OCI-LY7 (cell line): Measurements from ENCODE around the gene UBE3B. TPM values are rescaled to one million over a fixed set of nuclear protein-coding genes. Genes with fewer than 3 reads are reported as not detected.

Experiments used
- BruUV-seq: library from RNA; stranded (reverse); fragments of 400-500 nt; replicated peaks from 2 replicates; lab custom pipeline; 2021; lab: Mats Ljungman, UMichigan
- CTCF ChIA-PET: fragments of 300-600 bp; sonication (Branson Sonifier 250); formaldehyde crosslinking; loops from one replicate; lab custom pipeline; 2022; ENCODE audit warnings: antibody characterized with exemption; ENCODE audit not compliant: unreplicated experiment; lab: Charles Lee
- POLR2A ChIA-PET: fragments of 300-600 bp; sonication (Branson Sonifier 250); formaldehyde crosslinking; loops from one replicate; lab custom pipeline; 2022; ENCODE audit warnings: antibody characterized with exemption; lab: Charles Lee
- DNase-seq: peaks from one replicate; pipeline ENCODE4 v3.0.0-alpha.2; 2015; ENCODE audit warnings: low spot score
- H2AFZ ChIP-seq: fragments of 200-600 bp; sonication (generic), shearing (Covaris generic); 2 replicates; pipeline ENCODE4 v1.6.1; 2014; ENCODE audit warnings: mild to moderate bottlenecking, antibody characterized with exemption, low read length, moderate library complexity
- H3K27ac ChIP-seq: fragments of 200-600 bp; sonication (generic); 2 replicates; pipeline ENCODE4 v1.5.1; 2014; ENCODE audit warnings: mixed run types, low read depth, mild to moderate bottlenecking, moderate library complexity, low read length, inconsistent platforms; ENCODE audit not compliant: poor library complexity, severe bottlenecking
- H3K36me3 ChIP-seq: fragments of 200-600 bp; sonication (generic); 2 replicates; pipeline ENCODE4 v1.6.1; 2014; ENCODE audit warnings: mild to moderate bottlenecking, antibody characterized with exemption, low read length, moderate library complexity, mixed read lengths; ENCODE audit not compliant: insufficient read depth
- H3K4me1 ChIP-seq: fragments of 200-600 bp; sonication (generic); 2 replicates; pipeline ENCODE4 v1.5.1; 2014; ENCODE audit warnings: mild to moderate bottlenecking, low read length; ENCODE audit not compliant: insufficient read depth, poor library complexity, severe bottlenecking
- H3K4me2 ChIP-seq: fragments of 200-600 bp; sonication (generic); 2 replicates; pipeline ENCODE4 v1.6.1; 2014; ENCODE audit warnings: mild to moderate bottlenecking, low read length
- H3K4me3 ChIP-seq: fragments of 200-600 bp; sonication (generic); 2 replicates; pipeline ENCODE4 v1.5.1; 2014; ENCODE audit warnings: mild to moderate bottlenecking, low read depth, low read length; ENCODE audit not compliant: poor library complexity, severe bottlenecking
- H3K79me2 ChIP-seq: fragments of 200-600 bp; sonication (generic); 2 replicates; pipeline ENCODE4 v1.6.1; 2016; ENCODE audit warnings: low read depth, mild to moderate bottlenecking, low read length, moderate library complexity, mixed read lengths; ENCODE audit not compliant: insufficient read depth
- H3K9me2 ChIP-seq: fragments of 200-600 bp; sonication (generic); 2 replicates; pipeline ENCODE4 v1.6.1; 2016; ENCODE audit warnings: mild to moderate bottlenecking, low read length, mixed read lengths; ENCODE audit not compliant: insufficient read depth
- H3K9me3 ChIP-seq: fragments of 200-600 bp; sonication (generic); 2 replicates; pipeline ENCODE4 v1.6.1; 2014; ENCODE audit warnings: mild to moderate bottlenecking, mixed run types, low read length, mixed read lengths
- H4K20me1 ChIP-seq: fragments of 200-600 bp; sonication (generic); 2 replicates; pipeline ENCODE4 v1.6.1; 2014; ENCODE audit warnings: mild to moderate bottlenecking, antibody characterized with exemption, low read length, moderate library complexity, mixed read lengths; ENCODE audit not compliant: insufficient read depth
- EZH2phosphoT487 ChIP-seq: fragments of 200-600 bp; sonication (generic); IDR thresholded peaks from 2 replicates; pipeline ENCODE4 v1.6.1; 2018; ENCODE audit warnings: low read depth, borderline replicate concordance, mild to moderate bottlenecking, mixed run types, antibody characterized with exemption, low read length, moderate library complexity, mixed read lengths
- intact Hi-C: fragments of 100-400 bp; cut with micrococcal nuclease; formaldehyde crosslinking; loops from one replicate; pipeline ENCODE4 v1.10.0; 2022; ENCODE audit not compliant: unreplicated experiment
- total RNA-seq, 2 experiments: library from RNA; depleted of rRNA in 1 of 2; stranded (reverse); fragments of >200 nt in 1 of 2; shearing (Covaris generic) in 1 of 2; gene quantifications; 2 replicates each; pipeline ENCODE4 v1.2.3, GENCODE V29; 2014 to 2022
- TF ChIP-seq, protein P1 (sequence below): fragments of 200-600 bp; sonication (generic); conservative IDR thresholded peaks from 2 replicates; pipeline ENCODE4 v1.5.1; 2014; ENCODE audit warnings: mild to moderate bottlenecking, antibody characterized with exemption, low read length, moderate library complexity, mixed read lengths

Gene UBE3B
- total RNA-seq, 2 experiments from 2014 or later, result 27.8 to 32.6 TPM

DNA sequence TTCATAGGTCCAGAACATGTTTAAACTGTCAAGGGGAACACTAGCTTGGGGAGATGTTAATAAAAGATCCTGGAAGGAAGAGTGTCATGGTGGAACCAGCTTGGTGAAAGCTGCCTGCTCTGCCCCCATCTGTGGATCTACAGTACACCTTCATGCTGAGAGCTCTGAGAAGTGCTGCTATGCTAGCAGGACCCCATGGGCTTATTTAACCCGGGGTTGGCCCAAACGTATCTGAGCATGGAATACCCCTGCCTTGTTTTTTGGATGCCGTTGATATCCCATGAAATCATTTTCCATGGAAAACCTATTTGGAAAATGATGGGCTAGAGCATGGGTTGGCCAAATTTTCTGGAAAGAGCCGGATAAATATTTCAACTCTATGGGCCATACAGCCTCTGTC, 14.2 kb downstream of the UBE3B start:
- CTCF ChIA-PET, result no interaction called here
- peaks cover 70% of the 10 kb centered on the region; the same call in 1 of the 2 replicates for H3K36me3 ChIP-seq
- H3K27ac ChIP-seq, result no peak overlapping the region
- no peaks in the 10 kb centered on the region for H3K4me1 ChIP-seq
- BruUV-seq, result no TSS peak
- POLR2A ChIA-PET, result no interaction called here
- no peak overlapping the region for H3K4me3 ChIP-seq
- H3K9me3 ChIP-seq, result no peaks in the 10 kb centered on the region
- H4K20me1 ChIP-seq, result no peaks in the 10 kb centered on the region
- TF ChIP-seq, protein P1, sequence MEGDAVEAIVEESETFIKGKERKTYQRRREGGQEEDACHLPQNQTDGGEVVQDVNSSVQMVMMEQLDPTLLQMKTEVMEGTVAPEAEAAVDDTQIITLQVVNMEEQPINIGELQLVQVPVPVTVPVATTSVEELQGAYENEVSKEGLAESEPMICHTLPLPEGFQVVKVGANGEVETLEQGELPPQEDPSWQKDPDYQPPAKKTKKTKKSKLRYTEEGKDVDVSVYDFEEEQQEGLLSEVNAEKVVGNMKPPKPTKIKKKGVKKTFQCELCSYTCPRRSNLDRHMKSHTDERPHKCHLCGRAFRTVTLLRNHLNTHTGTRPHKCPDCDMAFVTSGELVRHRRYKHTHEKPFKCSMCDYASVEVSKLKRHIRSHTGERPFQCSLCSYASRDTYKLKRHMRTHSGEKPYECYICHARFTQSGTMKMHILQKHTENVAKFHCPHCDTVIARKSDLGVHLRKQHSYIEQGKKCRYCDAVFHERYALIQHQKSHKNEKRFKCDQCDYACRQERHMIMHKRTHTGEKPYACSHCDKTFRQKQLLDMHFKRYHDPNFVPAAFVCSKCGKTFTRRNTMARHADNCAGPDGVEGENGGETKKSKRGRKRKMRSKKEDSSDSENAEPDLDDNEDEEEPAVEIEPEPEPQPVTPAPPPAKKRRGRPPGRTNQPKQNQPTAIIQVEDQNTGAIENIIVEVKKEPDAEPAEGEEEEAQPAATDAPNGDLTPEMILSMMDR, result no peak
- TF ChIP-seq EZH2phosphoT487, result no peak
- H3K4me2 ChIP-seq, result no peak overlapping the region
- H2AFZ ChIP-seq, result no peak overlapping the region
- H3K9me2 ChIP-seq, result no peaks in the 10 kb centered on the region
- no peak for DNase-seq
- no peaks in the 10 kb centered on the region for H3K79me2 ChIP-seq
- intact Hi-C loops, result no loop called here

DNA sequence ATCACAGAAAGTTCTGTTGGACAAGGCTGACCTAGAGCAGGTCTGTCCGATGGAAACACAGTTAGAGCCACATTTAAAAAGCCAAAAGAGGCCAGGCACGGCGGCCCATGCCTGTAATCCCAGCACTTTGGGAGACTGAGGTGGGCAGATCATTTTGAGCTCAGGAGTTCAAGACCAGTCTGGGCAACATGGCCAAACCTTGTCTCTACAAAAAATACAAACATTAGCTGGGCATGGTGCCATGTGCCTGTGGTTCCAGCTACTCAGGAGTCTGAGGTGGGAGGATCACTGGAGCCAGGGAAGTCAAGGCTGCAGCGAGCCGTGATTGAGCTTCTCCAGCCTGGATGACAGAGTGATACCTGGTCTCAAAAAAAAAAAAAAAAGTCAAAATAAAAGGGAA, 14.9 kb downstream of the UBE3B start:
- BruUV-seq, result no TSS peak
- Histone ChIP-seq H3K9me3 (no peaks in the 10 kb centered on the region), H3K36me3 (peaks cover 64% of the 10 kb centered on the region; the same call in 1 of the 2 replicates), H3K27ac (no peak overlapping the region), H3K79me2 (no peaks in the 10 kb centered on the region), H3K4me3 (no peak overlapping the region), H4K20me1 (no peaks in the 10 kb centered on the region), H3K4me1 (no peaks in the 10 kb centered on the region), H2AFZ (no peak overlapping the region), H3K9me2 (no peaks in the 10 kb centered on the region), H3K4me2 (no peak overlapping the region)
- intact Hi-C loops, result no loop called here
- no peak for DNase-seq
- ChIA-PET CTCF (no interaction called here), POLR2A (no interaction called here)
- TF ChIP-seq, protein P1, result no peak
- no peak for TF ChIP-seq EZH2phosphoT487

DNA sequence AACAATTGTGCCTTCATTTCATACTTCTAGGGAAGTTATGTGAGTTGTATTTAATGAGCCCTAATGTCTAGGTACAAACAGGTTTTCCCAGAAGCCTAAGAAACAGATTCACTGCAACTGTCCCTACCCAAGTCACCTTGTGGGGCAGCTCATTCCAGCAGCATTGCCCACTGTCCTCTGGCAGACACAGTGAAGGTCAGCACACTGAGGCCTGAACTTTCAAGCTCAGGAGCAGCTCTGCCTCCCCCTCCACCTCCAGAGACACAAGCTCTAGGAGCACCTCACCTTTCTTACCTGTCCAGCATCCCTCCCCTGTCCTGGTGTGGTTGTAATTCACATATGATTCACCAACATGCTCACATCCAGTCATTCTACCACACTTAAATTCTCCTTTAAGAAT, 15.7 kb downstream of the UBE3B start:
- Histone ChIP-seq H3K27ac (no peak overlapping the region), H3K4me3 (no peak overlapping the region), H3K9me2 (no peaks in the 10 kb centered on the region), H3K36me3 (peaks cover 64% of the 10 kb centered on the region; the same call in 1 of the 2 replicates), H3K4me2 (no peak overlapping the region), H3K79me2 (no peaks in the 10 kb centered on the region), H3K4me1 (no peaks in the 10 kb centered on the region), H3K9me3 (no peaks in the 10 kb centered on the region), H4K20me1 (no peaks in the 10 kb centered on the region), H2AFZ (no peak overlapping the region)
- intact Hi-C loops, result no loop called here
- no peak for DNase-seq
- POLR2A ChIA-PET, result no interaction called here
- BruUV-seq, result no TSS peak
- TF ChIP-seq, protein P1, result no peak
- TF ChIP-seq EZH2phosphoT487, result no peak
- CTCF ChIA-PET, result no interaction called here
